Endothelial cell of hepatic sinusoid (primary cell): Measurements from ENCODE around the gene H19.

Experiments
- in situ Hi-C: cut with HindIII; loops from 2 replicates; pipeline ENCODE4 v1.10.0; 2017; ENCODE audit warnings: low sequenced_read_pairs

The H19 gene

GRCh38 chr11:1987024-1987423 lies 10.6 kb downstream of the H19 start:
- in situ Hi-C loops, result no loop called here

- in situ Hi-C loops, result no loop called here
Measured at GRCh38 chr11:1983601-1983961, 14.1 kb downstream of the H19 start.

- in situ Hi-C loops, result no loop called here
Measured at GRCh38 chr11:1982873-1983600, 14.6 kb downstream of the H19 start.

GRCh38 chr11:1979607-1980006 lies 18.0 kb downstream of the H19 start:
- in situ Hi-C loops, result no loop called here

- in situ Hi-C loops, result no loop called here
Measured at GRCh38 chr11:1978720-1979473, 18.7 kb downstream of the H19 start.

- in situ Hi-C loops, result no loop called here
Measured at GRCh38 chr11:1975185-1975584, 22.5 kb downstream of the H19 start.

GRCh38 chr11:1970956-1971355 lies 26.7 kb downstream of the H19 start:
- in situ Hi-C loops, result no loop called here

GRCh38 chr11:1969776-1970175 lies 27.9 kb downstream of the H19 start:
- in situ Hi-C loops, result no loop called here

- in situ Hi-C loops, result no loop called here
Measured at GRCh38 chr11:1969035-1969434, 28.6 kb downstream of the H19 start.

- in situ Hi-C loops, result no loop called here
Measured at GRCh38 chr11:1968454-1969002, 29.1 kb downstream of the H19 start.

GRCh38 chr11:1967641-1968225 lies 29.9 kb downstream of the H19 start:
- in situ Hi-C loops, result no loop called here

GRCh38 chr11:1966531-1966930 lies 31.1 kb downstream of the H19 start:
- in situ Hi-C loops, result no loop called here

- in situ Hi-C loops, result no loop called here
Measured at GRCh38 chr11:1964955-1965354, 32.7 kb downstream of the H19 start.

- in situ Hi-C loops, result no loop called here
Measured at GRCh38 chr11:1964348-1964747, 33.3 kb downstream of the H19 start.

GRCh38 chr11:1963864-1964263 lies 33.8 kb downstream of the H19 start:
- in situ Hi-C loops, result no loop called here

GRCh38 chr11:1959786-1960185 lies 37.9 kb downstream of the H19 start:
- in situ Hi-C loops, result no loop called here

GRCh38 chr11:1958367-1958766 lies 39.3 kb downstream of the H19 start:
- in situ Hi-C loops, result no loop called here

- in situ Hi-C loops, result no loop called here
Measured at GRCh38 chr11:1953489-1954266, 44.0 kb downstream of the H19 start.

- in situ Hi-C loops, result no loop called here
Measured at GRCh38 chr11:1952806-1953482, 44.7 kb downstream of the H19 start.

GRCh38 chr11:1949922-1950321 lies 47.7 kb downstream of the H19 start:
- in situ Hi-C loops, result no loop called here

GRCh38 chr11:1949302-1949701 lies 48.3 kb downstream of the H19 start:
- in situ Hi-C loops, result no loop called here
